GM12878 (cell line): ENCODE data around the gene FANCC. TPM values are rescaled to one million over a fixed set of nuclear protein-coding genes. Genes with fewer than 3 reads are reported as not detected.

Experiments used
- ATAC-seq: fragments of 200-7000 bp; cut with Tn5 transposase; 3 replicates; pipeline ENCODE4 v1.9.1; 2020; ENCODE audit warnings: mild to moderate bottlenecking, moderate library complexity
- BruUV-seq: library from RNA; stranded (reverse); fragments of 400-500 nt; replicated peaks from 2 replicates; lab custom pipeline; 2021; lab: Mats Ljungman, UMichigan
- CTCF ChIA-PET: fragments of 300-600 bp; sonication (Branson Sonifier 250); formaldehyde crosslinking; extraction: SDS; loops from one replicate; lab custom pipeline; 2021; ENCODE audit warnings: inconsistent platforms; lab: Yijun Ruan, JAX
- POLR2A ChIA-PET: fragments of 350-600 bp; formaldehyde crosslinking; extraction: SDS; loops from one replicate; lab custom pipeline; 2021; ENCODE audit warnings: inconsistent platforms; lab: Charles Lee
- RAD21 ChIA-PET: fragments of 300-600 bp; sonication (Branson Sonifier 250); formaldehyde crosslinking; loops from one replicate; lab custom pipeline; 2023; ENCODE audit warnings: antibody characterized with exemption; ENCODE audit not compliant: unreplicated experiment; lab: Charles Lee
- SMC1A ChIA-PET: fragments of 300-600 bp; sonication (Branson Sonifier 250); formaldehyde crosslinking; loops from one replicate; lab custom pipeline; 2023; ENCODE audit not compliant: unreplicated experiment, uncharacterized antibody; lab: Charles Lee
- DNase-seq: peaks from one replicate; pipeline ENCODE4 v3.0.0-alpha.2; 2011; ENCODE audit warnings: low read depth, low spot score
- FAIRE-seq: peaks from 3 replicates; lab custom pipeline; 2011; peaks lifted over from hg19 to GRCh38; lab: Jason Lieb, UNC
- H2AFZ ChIP-seq: 2 replicates; pipeline ENCODE4 v1.6.0; 2011; ENCODE audit warnings: low read depth, low read length, control low read depth; ENCODE audit not compliant: control insufficient read depth
- H3K27ac ChIP-seq: 2 replicates; pipeline ENCODE4 v1.5.1; 2011; ENCODE audit warnings: control low read depth; ENCODE audit not compliant: control insufficient read depth, insufficient read depth
- H3K27me3 ChIP-seq, 2 experiments: replicated peaks in 1 of 2; 2 replicates each; pipeline versions ENCODE4 v1.6.0 to v1.6.1; 2011; ENCODE audit warnings: low read length in 1 of 2; ENCODE audit not compliant: control insufficient read depth in 2 of 2, insufficient read depth in 2 of 2
- H3K36me3 ChIP-seq, 2 experiments: 2 replicates each; pipeline ENCODE4 v1.5.1; 2011; ENCODE audit warnings: low read length in 1 of 2; ENCODE audit not compliant: control insufficient read depth in 2 of 2, insufficient read depth in 2 of 2
- H3K4me1 ChIP-seq: 2 replicates; pipeline ENCODE4 v1.6.1; 2011; ENCODE audit warnings: mild to moderate bottlenecking, low read length, moderate library complexity, mixed read lengths; ENCODE audit not compliant: control insufficient read depth, insufficient read depth
- H3K4me2 ChIP-seq: 2 replicates; pipeline ENCODE4 v1.6.0; 2011; ENCODE audit warnings: control low read depth; ENCODE audit not compliant: control insufficient read depth, insufficient read depth
- H3K4me3 ChIP-seq: fragments of 200-600 bp; sonication (generic); 2 replicates; pipeline ENCODE4 v1.5.1; 2016
- H3K79me2 ChIP-seq: 2 replicates; pipeline ENCODE4 v1.6.0; 2011; ENCODE audit warnings: low read length; ENCODE audit not compliant: control insufficient read depth, insufficient read depth
- H3K9ac ChIP-seq: 2 replicates; pipeline ENCODE4 v1.8.0; 2011; ENCODE audit warnings: low read length, control low read depth, mixed read lengths; ENCODE audit not compliant: control insufficient read depth, insufficient read depth
- H3K9me3 ChIP-seq: replicated peaks from 3 replicates; pipeline ENCODE4 v1.5.1; 2011; ENCODE audit warnings: mild to moderate bottlenecking, low read length; ENCODE audit not compliant: control insufficient read depth, insufficient read depth
- H4K20me1 ChIP-seq: 2 replicates; pipeline ENCODE4 v1.6.0; 2011; ENCODE audit not compliant: control insufficient read depth, insufficient read depth
- BMI1 ChIP-seq: fragments of 450-650 bp; IDR thresholded peaks from 2 replicates; pipeline ENCODE4 v1.6.1; 2016; ENCODE audit warnings: mild to moderate bottlenecking, moderate library complexity, borderline replicate concordance
- CHD1 ChIP-seq: IDR thresholded peaks from 2 replicates; pipeline ENCODE4 v1.6.1; 2012; ENCODE audit warnings: low read depth, low read length, improper control_type of control experiment
- EZH2 ChIP-seq: IDR thresholded peaks from 2 replicates; pipeline ENCODE4 v1.6.1; 2012; ENCODE audit warnings: low read depth, mild to moderate bottlenecking, control low read depth, inconsistent platforms, low read length, borderline replicate concordance; ENCODE audit not compliant: control insufficient read depth
- FOS ChIP-seq: IDR thresholded peaks from 3 replicates; pipeline ENCODE4 v1.6.1; 2011; ENCODE audit warnings: borderline replicate concordance; ENCODE audit not compliant: insufficient read length; ENCODE audit errors: extremely low read depth
- GABPA ChIP-seq: IDR thresholded peaks from 2 replicates; pipeline ENCODE4 v1.6.1; 2014; ENCODE audit warnings: antibody characterized with exemption, low read depth, mild to moderate bottlenecking, inconsistent platforms
- JUNB ChIP-seq: IDR thresholded peaks from 2 replicates; pipeline ENCODE4 v1.6.1; 2016; ENCODE audit warnings: antibody characterized with exemption, mild to moderate bottlenecking
- MTA3 ChIP-seq: IDR thresholded peaks from 2 replicates; pipeline ENCODE4 v1.6.1; 2012; ENCODE audit warnings: low read length, inconsistent platforms, borderline replicate concordance
- RUNX3 ChIP-seq: IDR thresholded peaks from 2 replicates; pipeline ENCODE4 v1.6.1; 2012; ENCODE audit warnings: low read length, inconsistent platforms
- SREBF2 ChIP-seq: IDR thresholded peaks from 2 replicates; pipeline ENCODE4 v1.6.1; 2012; ENCODE audit warnings: mild to moderate bottlenecking, low read length
- TCF12 ChIP-seq: IDR thresholded peaks from 2 replicates; pipeline ENCODE4 v1.6.1; 2011; ENCODE audit warnings: low read depth, mild to moderate bottlenecking, low read length
- TCF7 ChIP-seq: IDR thresholded peaks from 2 replicates; pipeline ENCODE4 v1.6.1; 2014; ENCODE audit warnings: antibody characterized with exemption, borderline replicate concordance
- WGBS: methylation state at CpG from one replicate; pipeline ENCODE4 v1.1.6; 2016; ENCODE audit warnings: low lambda C conversion rate; ENCODE audit not compliant: insufficient replicate concordance, insufficient coverage; ENCODE audit errors: missing lambda C conversion rate; 5-methylcytosine and 5-hydroxymethylcytosine counted together
- in situ Hi-C: fragments of 300-500 bp; cut with MboI; formaldehyde crosslinking; loops from 9 replicates; pipeline ENCODE4 v1.14.3; 2018; ENCODE audit warnings: mixed read lengths
- intact Hi-C: fragments of 100-400 bp; cut with micrococcal nuclease; formaldehyde crosslinking; loops from one replicate; pipeline ENCODE4 v1.14.2; 2022; ENCODE audit not compliant: unreplicated experiment
- polyA plus RNA-seq, 11 experiments: library from polyadenylated mRNA; depleted of rRNA in 4 of 11; unstranded in 6 of 11; stranded (reverse) in 5 of 11; fragments of >200 nt; fragmentation: Nextera tagmentation in 4 of 11; fragmentation: Illumina TruSeq in 1 of 11; extraction: Ambion mirVana in 4 of 11; extraction: Trizol in 1 of 11; gene quantifications; 1 replicate in 1 of 11; 2 replicates in 10 of 11; pipeline versions ENCODE4 v1.2.1 to v1.2.3, GENCODE V29; 2011 to 2016; ENCODE audit warnings: inconsistent platforms in 2 of 11, missing spikeins in 2 of 11, low read depth in 1 of 11
- total RNA-seq, 4 experiments: library from RNA; depleted of rRNA in 3 of 4; stranded (reverse); fragments of >200 nt in 3 of 4; fragmentation: Illumina TruSeq in 1 of 4; extraction: Trizol in 1 of 4; gene quantifications; 2 replicates each; pipeline versions ENCODE4 v1.2.1 to v1.2.3, GENCODE V29; 2013 to 2021
- TF ChIP-seq, protein P1 (sequence below): fragments of 450-650 bp; IDR thresholded peaks from 2 replicates; pipeline ENCODE4 v1.6.1; 2017; ENCODE audit warnings: mild to moderate bottlenecking, moderate library complexity
- TF ChIP-seq, protein P2 (sequence below): fragments of 450-650 bp; formaldehyde crosslinking; IDR thresholded peaks from 2 replicates; pipeline ENCODE4 v1.4.0; 2022; ENCODE audit warnings: mild to moderate bottlenecking, moderate library complexity

FANCC gene
- total and polyA plus RNA-seq, 10 of the 15 experiments (the other 5 are each of a cell fraction or from before 2014, with no cell fraction given): 1.2 to 16.8 (median 10.5) TPM

DNA sequence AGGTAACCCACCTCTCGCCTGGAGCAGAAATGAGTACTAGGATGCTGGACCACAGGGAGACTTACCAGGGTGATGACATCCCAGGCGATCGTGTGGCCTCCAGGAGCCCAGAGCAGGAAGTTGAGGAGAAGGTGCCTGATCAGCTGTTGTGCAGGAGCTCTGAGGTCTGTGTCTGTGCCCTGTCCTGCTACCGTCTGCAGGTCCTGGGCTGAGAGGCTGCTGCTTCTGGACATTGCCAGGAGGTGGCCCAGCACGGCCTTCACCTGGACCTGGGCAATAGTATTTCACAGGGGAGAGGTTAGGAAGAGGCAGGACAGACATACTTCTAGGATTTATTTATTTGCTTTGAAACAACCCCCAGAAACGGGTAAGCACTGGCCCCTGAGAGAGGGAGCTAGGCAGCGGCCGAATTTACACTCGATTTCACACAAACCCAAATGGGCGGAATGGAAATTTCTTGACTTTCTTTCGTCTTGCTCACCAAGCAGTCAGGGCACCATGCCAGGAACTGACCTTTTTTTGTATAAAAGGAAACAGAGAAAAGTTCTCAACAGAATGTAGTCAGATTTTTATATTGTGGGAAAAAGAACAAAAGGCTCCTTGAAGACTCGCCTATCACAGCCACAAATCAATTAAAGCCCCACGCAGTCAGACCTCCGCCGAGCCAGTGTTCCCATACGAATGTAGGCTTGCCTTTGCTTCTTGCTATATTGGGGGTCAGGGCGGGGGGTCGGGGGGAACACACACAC lies 210.3 kb downstream of the FANCC start:
- 94% methylated on average over 18 of the region's 18 CpGs for WGBS
- TF ChIP-seq, protein P1, sequence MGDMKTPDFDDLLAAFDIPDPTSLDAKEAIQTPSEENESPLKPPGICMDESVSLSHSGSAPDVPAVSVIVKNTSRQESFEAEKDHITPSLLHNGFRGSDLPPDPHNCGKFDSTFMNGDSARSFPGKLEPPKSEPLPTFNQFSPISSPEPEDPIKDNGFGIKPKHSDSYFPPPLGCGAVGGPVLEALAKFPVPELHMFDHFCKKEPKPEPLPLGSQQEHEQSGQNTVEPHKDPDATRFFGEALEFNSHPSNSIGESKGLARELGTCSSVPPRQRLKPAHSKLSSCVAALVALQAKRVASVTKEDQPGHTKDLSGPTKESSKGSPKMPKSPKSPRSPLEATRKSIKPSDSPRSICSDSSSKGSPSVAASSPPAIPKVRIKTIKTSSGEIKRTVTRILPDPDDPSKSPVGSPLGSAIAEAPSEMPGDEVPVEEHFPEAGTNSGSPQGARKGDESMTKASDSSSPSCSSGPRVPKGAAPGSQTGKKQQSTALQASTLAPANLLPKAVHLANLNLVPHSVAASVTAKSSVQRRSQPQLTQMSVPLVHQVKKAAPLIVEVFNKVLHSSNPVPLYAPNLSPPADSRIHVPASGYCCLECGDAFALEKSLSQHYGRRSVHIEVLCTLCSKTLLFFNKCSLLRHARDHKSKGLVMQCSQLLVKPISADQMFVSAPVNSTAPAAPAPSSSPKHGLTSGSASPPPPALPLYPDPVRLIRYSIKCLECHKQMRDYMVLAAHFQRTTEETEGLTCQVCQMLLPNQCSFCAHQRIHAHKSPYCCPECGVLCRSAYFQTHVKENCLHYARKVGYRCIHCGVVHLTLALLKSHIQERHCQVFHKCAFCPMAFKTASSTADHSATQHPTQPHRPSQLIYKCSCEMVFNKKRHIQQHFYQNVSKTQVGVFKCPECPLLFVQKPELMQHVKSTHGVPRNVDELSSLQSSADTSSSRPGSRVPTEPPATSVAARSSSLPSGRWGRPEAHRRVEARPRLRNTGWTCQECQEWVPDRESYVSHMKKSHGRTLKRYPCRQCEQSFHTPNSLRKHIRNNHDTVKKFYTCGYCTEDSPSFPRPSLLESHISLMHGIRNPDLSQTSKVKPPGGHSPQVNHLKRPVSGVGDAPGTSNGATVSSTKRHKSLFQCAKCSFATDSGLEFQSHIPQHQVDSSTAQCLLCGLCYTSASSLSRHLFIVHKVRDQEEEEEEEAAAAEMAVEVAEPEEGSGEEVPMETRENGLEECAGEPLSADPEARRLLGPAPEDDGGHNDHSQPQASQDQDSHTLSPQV: no peak
- no peak for TF ChIP-seq RUNX3
- no peak for TF ChIP-seq SREBF2
- no peak for TF ChIP-seq JUNB
- TF ChIP-seq CHD1: no peak
- TF ChIP-seq, protein P2, sequence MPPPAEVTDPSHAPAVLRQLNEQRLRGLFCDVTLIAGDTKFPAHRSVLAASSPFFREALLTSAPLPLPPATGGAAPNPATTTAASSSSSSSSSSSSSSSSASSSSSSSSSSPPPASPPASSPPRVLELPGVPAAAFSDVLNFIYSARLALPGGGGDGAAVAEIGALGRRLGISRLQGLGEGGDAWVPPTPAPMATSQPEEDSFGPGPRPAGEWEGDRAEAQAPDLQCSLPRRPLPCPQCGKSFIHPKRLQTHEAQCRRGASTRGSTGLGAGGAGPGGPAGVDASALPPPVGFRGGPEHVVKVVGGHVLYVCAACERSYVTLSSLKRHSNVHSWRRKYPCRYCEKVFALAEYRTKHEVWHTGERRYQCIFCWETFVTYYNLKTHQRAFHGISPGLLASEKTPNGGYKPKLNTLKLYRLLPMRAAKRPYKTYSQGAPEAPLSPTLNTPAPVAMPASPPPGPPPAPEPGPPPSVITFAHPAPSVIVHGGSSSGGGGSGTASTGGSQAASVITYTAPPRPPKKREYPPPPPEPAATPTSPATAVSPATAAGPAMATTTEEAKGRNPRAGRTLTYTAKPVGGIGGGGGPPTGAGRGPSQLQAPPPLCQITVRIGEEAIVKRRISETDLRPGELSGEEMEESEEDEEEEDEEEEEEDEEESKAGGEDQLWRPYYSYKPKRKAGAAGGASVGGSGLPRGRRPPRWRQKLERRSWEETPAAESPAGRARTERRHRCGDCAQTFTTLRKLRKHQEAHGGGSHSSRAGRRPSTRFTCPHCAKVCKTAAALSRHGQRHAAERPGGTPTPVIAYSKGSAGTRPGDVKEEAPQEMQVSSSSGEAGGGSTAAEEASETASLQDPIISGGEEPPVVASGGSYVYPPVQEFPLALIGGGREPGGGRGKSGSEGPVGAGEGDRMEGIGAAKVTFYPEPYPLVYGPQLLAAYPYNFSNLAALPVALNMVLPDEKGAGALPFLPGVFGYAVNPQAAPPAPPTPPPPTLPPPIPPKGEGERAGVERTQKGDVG (CRISPR knock-in tag): no peak
- no peak for TF ChIP-seq TCF12
- TF ChIP-seq EZH2: no peak
- no peak for TF ChIP-seq MTA3
- TF ChIP-seq GABPA: no peak
- TF ChIP-seq BMI1: no peak
- no peak for TF ChIP-seq FOS
- no peak for TF ChIP-seq TCF7

More for the DNA sequence above, 210.3 kb downstream of the FANCC start:
- no peaks in the 10 kb centered on the region for H3K27me3 ChIP-seq
- H2AFZ ChIP-seq: no peak overlapping the region
- ChIA-PET SMC1A (no interaction called here), RAD21 (no interaction called here), POLR2A (no interaction called here), CTCF (interaction anchor here (1.4 kb wide), 1 partner anchor 24 kb away, joined by 5 read pairs; no protein-coding TSS in a partner anchor)
- no peak for ATAC-seq
- H3K4me3 ChIP-seq: no peak overlapping the region
- H4K20me1 ChIP-seq: no peaks in the 10 kb centered on the region; the same call in 1 of the 2 replicates
- BruUV-seq: no TSS peak
- intact Hi-C loops (no loop called here), in situ Hi-C loops (no loop called here)
- H3K79me2 ChIP-seq: no peaks in the 10 kb centered on the region
- no peak overlapping the region for H3K4me2 ChIP-seq
- H3K27ac ChIP-seq: no peak overlapping the region
- H3K9ac ChIP-seq: no peak overlapping the region
- no peak for DNase-seq
- no peaks in the 10 kb centered on the region; a peak in 1 of 4 replicates for H3K36me3 ChIP-seq
- H3K9me3 ChIP-seq: no peaks in the 10 kb centered on the region
- H3K4me1 ChIP-seq: no peaks in the 10 kb centered on the region
- FAIRE-seq: no peak
